ACC112 (cell line): Measurements from ENCODE around the gene KCNK4.

ENCODE experiments used
- H2AFZ ChIP-seq: fragments of 200-600 bp; sonication (generic); one replicate; pipeline ENCODE4 v1.6.0; 2017; ENCODE audit warnings: antibody characterized with exemption, low read length; ENCODE audit not compliant: unreplicated experiment
- H3K27ac ChIP-seq: fragments of 200-600 bp; sonication (generic); 2 replicates; pipeline ENCODE4 v1.5.1; 2014; ENCODE audit warnings: low read depth, mild to moderate bottlenecking, antibody characterized with exemption, low read length, moderate library complexity
- H3K27me3 ChIP-seq: fragments of 200-600 bp; sonication (generic); 2 replicates; pipeline ENCODE4 v1.6.1; 2014; ENCODE audit warnings: mild to moderate bottlenecking, antibody characterized with exemption, low read length, moderate library complexity, mixed read lengths; ENCODE audit not compliant: insufficient read depth
- H3K36me3 ChIP-seq: fragments of 200-600 bp; sonication (generic); 2 replicates; pipeline ENCODE4 v1.6.1; 2016; ENCODE audit warnings: mild to moderate bottlenecking, antibody characterized with exemption, low read length, moderate library complexity, mixed read lengths; ENCODE audit not compliant: insufficient read depth
- H3K4me1 ChIP-seq: fragments of 200-600 bp; sonication (generic); one replicate; pipeline ENCODE4 v1.6.1; 2016; ENCODE audit warnings: low read length, mixed read lengths; ENCODE audit not compliant: insufficient read depth, unreplicated experiment, control insufficient read depth
- H3K4me3 ChIP-seq: fragments of 200-600 bp; sonication (generic); 2 replicates; pipeline ENCODE4 v1.5.1; 2014; ENCODE audit warnings: mild to moderate bottlenecking, low read depth, low read length
- H3K79me2 ChIP-seq: fragments of 200-600 bp; sonication (generic); one replicate; pipeline ENCODE4 v1.6.0; 2016; ENCODE audit warnings: low read length; ENCODE audit not compliant: control insufficient read depth, unreplicated experiment, insufficient read depth

The KCNK4 gene

GRCh38 chr11:64295760-64296159 is 4.7 kb downstream of the KCNK4 start:
- no peak overlapping the region for H3K27ac ChIP-seq
- peaks cover 89% of the 10 kb centered on the region for H3K27me3 ChIP-seq
- no peaks in the 10 kb centered on the region for H3K36me3 ChIP-seq
- H3K4me3 ChIP-seq, result no peak overlapping the region
- no peak overlapping the region for H2AFZ ChIP-seq
- no peaks in the 10 kb centered on the region for H3K79me2 ChIP-seq
- H3K4me1 ChIP-seq, result peaks cover 5% of the 10 kb centered on the region

- no peaks in the 10 kb centered on the region for H3K36me3 ChIP-seq
- H2AFZ ChIP-seq, result no peak overlapping the region
- no peak overlapping the region for H3K27ac ChIP-seq
- H3K27me3 ChIP-seq, result peaks cover 85% of the 10 kb centered on the region
- H3K4me3 ChIP-seq, result no peak overlapping the region
- H3K4me1 ChIP-seq, result peaks cover 5% of the 10 kb centered on the region
- no peaks in the 10 kb centered on the region for H3K79me2 ChIP-seq
These were observed 5.1 kb downstream of the KCNK4 start for GRCh38 chr11:64296236-64296635.

- Histone ChIP-seq H3K4me3 (no peak overlapping the region), H3K4me1 (peaks cover 5% of the 10 kb centered on the region), H2AFZ (no peak overlapping the region), H3K27me3 (peaks cover 76% of the 10 kb centered on the region), H3K79me2 (no peaks in the 10 kb centered on the region), H3K36me3 (no peaks in the 10 kb centered on the region), H3K27ac (no peak overlapping the region)
These were observed 6.0 kb downstream of the KCNK4 start for GRCh38 chr11:64296830-64297698.

- Histone ChIP-seq H2AFZ (no peak overlapping the region), H3K4me1 (peaks cover 5% of the 10 kb centered on the region), H3K36me3 (no peaks in the 10 kb centered on the region), H3K4me3 (no peak overlapping the region), H3K27me3 (peaks cover 69% of the 10 kb centered on the region), H3K79me2 (no peaks in the 10 kb centered on the region), H3K27ac (no peak overlapping the region)
These were observed 6.7 kb downstream of the KCNK4 start for GRCh38 chr11:64297699-64298358.

GRCh38 chr11:64298966-64299846 is 8.1 kb downstream of the KCNK4 start:
- H3K27me3 ChIP-seq, result peaks cover 57% of the 10 kb centered on the region
- peaks cover 10% of the 10 kb centered on the region for H3K4me1 ChIP-seq
- H3K27ac ChIP-seq, result no peak overlapping the region
- H2AFZ ChIP-seq, result no peak overlapping the region
- H3K36me3 ChIP-seq, result no peaks in the 10 kb centered on the region
- no peaks in the 10 kb centered on the region for H3K79me2 ChIP-seq
- H3K4me3 ChIP-seq, result peak overlapping the region; percentile 68

GRCh38 chr11:64299847-64300648 is 8.9 kb downstream of the KCNK4 start, which contains the start of gene CATSPERZ:
Gene CATSPERZ (plus strand): TSS chr11:64300358. CDS start chr11:64300411, 53 bp downstream.
- no peaks in the 10 kb centered on the region for H3K79me2 ChIP-seq
- peaks cover 54% of the 10 kb centered on the region for H3K27me3 ChIP-seq
- no peak within 1 kb of the TSS for H3K27ac ChIP-seq
- no peaks in the 10 kb centered on the region for H3K36me3 ChIP-seq
- H2AFZ ChIP-seq, result no peak within 1 kb of the TSS
- H3K4me3 ChIP-seq, result peak within 1 kb of the TSS; percentile 68
- H3K4me1 ChIP-seq, result peaks cover 10% of the 10 kb centered on the region

- Histone ChIP-seq H3K36me3 (no peaks in the 10 kb centered on the region), H3K79me2 (peaks cover 10% of the 10 kb centered on the region), H3K27ac (no peak overlapping the region), H2AFZ (no peak overlapping the region), H3K27me3 (peaks cover 25% of the 10 kb centered on the region), H3K4me1 (peaks cover 19% of the 10 kb centered on the region), H3K4me3 (no peak overlapping the region)
These were observed 12.3 kb downstream of the KCNK4 start for GRCh38 chr11:64303109-64304031.

- H3K36me3 ChIP-seq, result no peaks in the 10 kb centered on the region
- H2AFZ ChIP-seq, result no peak overlapping the region
- peaks cover 10% of the 10 kb centered on the region for H3K79me2 ChIP-seq
- peak overlapping the region; percentile 78 for H3K4me3 ChIP-seq
- peaks cover 18% of the 10 kb centered on the region for H3K27me3 ChIP-seq
- no peak overlapping the region for H3K27ac ChIP-seq
- peaks cover 19% of the 10 kb centered on the region for H3K4me1 ChIP-seq
These were observed 12.9 kb downstream of the KCNK4 start for GRCh38 chr11:64304032-64304315.

GRCh38 chr11:64304316-64305072 is 13.4 kb downstream of the KCNK4 start:
- peak overlapping the region; percentile 58 for H2AFZ ChIP-seq
- peak overlapping the region; percentile 71 for H3K27ac ChIP-seq
- H3K4me1 ChIP-seq, result peaks cover 19% of the 10 kb centered on the region
- H3K36me3 ChIP-seq, result no peaks in the 10 kb centered on the region
- peaks cover 13% of the 10 kb centered on the region for H3K27me3 ChIP-seq
- H3K79me2 ChIP-seq, result peaks cover 10% of the 10 kb centered on the region
- H3K4me3 ChIP-seq, result peak overlapping the region; percentile 78
